GM18502 (cell line): ENCODE measurements around the gene NUTM2A.
"Not testable (repeated sequence)": the region's sequence is repeated elsewhere in the genome, so short reads cannot be mapped to it uniquely, and the experiment has no call there.

ENCODE experiments used
- ATAC-seq: cut with Tn5 transposase; IDR thresholded peaks from one replicate; pipeline ENCODE4 v1.9.1; 2021; ENCODE audit warnings: mild to moderate bottlenecking; ENCODE audit not compliant: unreplicated experiment, poor library complexity

Gene NUTM2A

GRCh38 chr10:87247335-87247734, 22.1 kb downstream of the NUTM2A start:
- ATAC-seq = not testable (repeated sequence)

- ATAC-seq = not testable (repeated sequence)
Measured at GRCh38 chr10:87248818-87249353, 23.6 kb downstream of the NUTM2A start.

- ATAC-seq = not testable (repeated sequence)
Measured at GRCh38 chr10:87280749-87281392, 55.6 kb downstream of the NUTM2A start.
